GM12892 (cell line): ENCODE results near the gene GABRB1.

Experiments used
- POLR2A ChIP-seq: IDR thresholded peaks from 2 replicates; pipeline ENCODE4 v1.6.1; 2011; ENCODE audit warnings: low read depth, low read length, control low read depth
- POLR2AphosphoS5 ChIP-seq: IDR thresholded peaks from 2 replicates; pipeline ENCODE4 v1.6.1; 2011; ENCODE audit warnings: low read depth, low read length, control low read depth
- TAF1 ChIP-seq: IDR thresholded peaks from 2 replicates; pipeline ENCODE4 v1.6.1; 2011; ENCODE audit warnings: low read depth, mild to moderate bottlenecking, control low read depth, low read length, borderline replicate concordance

GRCh38 chr4:47154816-47155370, 123.5 kb downstream of the GABRB1 start:
- TF ChIP-seq POLR2A, result no peak
- no peak for TF ChIP-seq POLR2AphosphoS5
- TF ChIP-seq TAF1, result no peak
